Neural cell (in vitro differentiated cells): Measurements from ENCODE around the gene SMTNL2. TPM values are rescaled to one million over a fixed set of nuclear protein-coding genes. Genes with fewer than 3 reads are reported as not detected.
"Not testable (repeated sequence)": the region's sequence is repeated elsewhere in the genome, so short reads cannot be mapped to it uniquely, and the experiment has no call there.

Experiments
- H2AFZ ChIP-seq: fragments of 200-600, 300-800 bp; sonication (generic), shearing (Covaris generic); 2 replicates; pipeline ENCODE4 v1.6.0; 2014; ENCODE audit warnings: low read depth, mild to moderate bottlenecking, antibody characterized with exemption, low read length, moderate library complexity
- H3F3A ChIP-seq: fragments of 200-600 bp; shearing (Covaris generic); 2 replicates; pipeline ENCODE4 v1.6.1; 2016; ENCODE audit warnings: mild to moderate bottlenecking, moderate library complexity, mixed read lengths, antibody characterized with exemption, low read length; ENCODE audit not compliant: insufficient read depth, poor library complexity, severe bottlenecking
- H3K27ac ChIP-seq: fragments of 200-600, 300-800 bp; sonication (generic), shearing (Covaris generic); 2 replicates; pipeline ENCODE4 v1.5.1; 2014; ENCODE audit warnings: mild to moderate bottlenecking, low read length, moderate library complexity
- H3K27me3 ChIP-seq: fragments of 300-800, 200-600 bp; sonication (generic), shearing (Covaris generic); 2 replicates; pipeline ENCODE4 v1.6.0; 2014; ENCODE audit warnings: mild to moderate bottlenecking, low read depth, low read length, moderate library complexity; ENCODE audit not compliant: insufficient read depth
- H3K36me3 ChIP-seq: fragments of 300-800, 200-600 bp; sonication (generic), shearing (Covaris generic); 2 replicates; pipeline ENCODE4 v1.5.1; 2014; ENCODE audit warnings: mild to moderate bottlenecking, antibody characterized with exemption, low read length, moderate library complexity; ENCODE audit not compliant: insufficient read depth
- H3K4me2 ChIP-seq: fragments of 300-800, 200-600 bp; sonication (generic), shearing (Covaris generic); 2 replicates; pipeline ENCODE4 v1.6.0; 2014; ENCODE audit warnings: mild to moderate bottlenecking, low read length
- H3K4me3 ChIP-seq: fragments of 300-800, 200-600 bp; sonication (generic), shearing (Covaris generic); 2 replicates; pipeline ENCODE4 v1.5.1; 2014; ENCODE audit warnings: mild to moderate bottlenecking, low read length, moderate library complexity
- H3K79me2 ChIP-seq: fragments of 200-600 bp; shearing (Covaris generic); replicated peaks from 2 replicates; pipeline ENCODE4 v1.6.0; 2014; ENCODE audit warnings: mild to moderate bottlenecking, low read length, moderate library complexity; ENCODE audit not compliant: insufficient read depth
- H3K9ac ChIP-seq: fragments of 300-800, 200-600 bp; sonication (generic), shearing (Covaris generic); 2 replicates; pipeline ENCODE4 v1.6.1; 2016; ENCODE audit warnings: mild to moderate bottlenecking, low read length, mixed read lengths
- H3K9me2 ChIP-seq: fragments of 200-600 bp; shearing (Covaris generic); 2 replicates; pipeline ENCODE4 v1.6.1; 2016; ENCODE audit warnings: mild to moderate bottlenecking, low read length, mixed read lengths; ENCODE audit not compliant: insufficient read depth
- H3K9me3 ChIP-seq: fragments of 200-600, 300-800 bp; sonication (generic), shearing (Covaris generic); 2 replicates; pipeline ENCODE4 v1.6.1; 2016; ENCODE audit warnings: mild to moderate bottlenecking, mixed run types, low read length, moderate library complexity, mixed read lengths
- H4K20me1 ChIP-seq: fragments of 200-600 bp; shearing (Covaris generic); 2 replicates; pipeline ENCODE4 v1.6.1; 2016; ENCODE audit warnings: mild to moderate bottlenecking, mixed run types; ENCODE audit not compliant: insufficient read depth
- CTCF ChIP-seq: fragments of 450-650 bp; IDR thresholded peaks from 2 replicates; pipeline ENCODE4 v1.5.1; 2014; ENCODE audit warnings: antibody characterized with exemption, mild to moderate bottlenecking, moderate library complexity; ENCODE audit not compliant: poor library complexity, severe bottlenecking
- EP300 ChIP-seq: fragments of 450-650 bp; conservative IDR thresholded peaks from 2 replicates; pipeline ENCODE4 v1.6.1; 2014; ENCODE audit warnings: antibody characterized with exemption, mild to moderate bottlenecking, moderate library complexity; ENCODE audit not compliant: poor library complexity, severe bottlenecking
- EZH2 ChIP-seq: fragments of 200-600, 300-800 bp; shearing (Covaris generic), sonication (generic); IDR thresholded peaks from 2 replicates; pipeline ENCODE4 v1.6.1; 2014; ENCODE audit warnings: antibody characterized with exemption, low read length, borderline replicate concordance, mild to moderate bottlenecking; ENCODE audit not compliant: insufficient read depth, poor library complexity, severe bottlenecking
- MXI1 ChIP-seq: fragments of 450-650 bp; conservative IDR thresholded peaks from 2 replicates; pipeline ENCODE4 v1.6.1; 2014; ENCODE audit warnings: antibody characterized with exemption, mild to moderate bottlenecking; ENCODE audit not compliant: poor library complexity, severe bottlenecking
- POLR2AphosphoS5 ChIP-seq: IDR thresholded peaks from 2 replicates; pipeline ENCODE4 v1.6.1; 2012
- RAD21 ChIP-seq: fragments of 450-650 bp; conservative IDR thresholded peaks from 2 replicates; pipeline ENCODE4 v1.6.1; 2014; ENCODE audit warnings: antibody characterized with exemption, mild to moderate bottlenecking, moderate library complexity
- SMC3 ChIP-seq: fragments of 450-650 bp; conservative IDR thresholded peaks from 2 replicates; pipeline ENCODE4 v1.6.1; 2014; ENCODE audit warnings: antibody characterized with exemption, mild to moderate bottlenecking, moderate library complexity; ENCODE audit not compliant: poor library complexity
- TAF1 ChIP-seq: IDR thresholded peaks from 2 replicates; pipeline ENCODE4 v1.6.1; 2012; ENCODE audit warnings: low read depth
- polyA plus RNA-seq: library from polyadenylated mRNA; depleted of rRNA; stranded (reverse); fragments of >200 nt; gene quantifications from 2 replicates; pipeline ENCODE4 v1.2.3, GENCODE V29; 2014
- TF ChIP-seq, protein P1 (sequence below): IDR thresholded peaks from 2 replicates; pipeline ENCODE4 v1.6.1; 2012; ENCODE audit warnings: borderline replicate concordance

The SMTNL2 gene
- polyA plus RNA-seq, 1 donor from 2014 or later = 0.81 TPM

DNA sequence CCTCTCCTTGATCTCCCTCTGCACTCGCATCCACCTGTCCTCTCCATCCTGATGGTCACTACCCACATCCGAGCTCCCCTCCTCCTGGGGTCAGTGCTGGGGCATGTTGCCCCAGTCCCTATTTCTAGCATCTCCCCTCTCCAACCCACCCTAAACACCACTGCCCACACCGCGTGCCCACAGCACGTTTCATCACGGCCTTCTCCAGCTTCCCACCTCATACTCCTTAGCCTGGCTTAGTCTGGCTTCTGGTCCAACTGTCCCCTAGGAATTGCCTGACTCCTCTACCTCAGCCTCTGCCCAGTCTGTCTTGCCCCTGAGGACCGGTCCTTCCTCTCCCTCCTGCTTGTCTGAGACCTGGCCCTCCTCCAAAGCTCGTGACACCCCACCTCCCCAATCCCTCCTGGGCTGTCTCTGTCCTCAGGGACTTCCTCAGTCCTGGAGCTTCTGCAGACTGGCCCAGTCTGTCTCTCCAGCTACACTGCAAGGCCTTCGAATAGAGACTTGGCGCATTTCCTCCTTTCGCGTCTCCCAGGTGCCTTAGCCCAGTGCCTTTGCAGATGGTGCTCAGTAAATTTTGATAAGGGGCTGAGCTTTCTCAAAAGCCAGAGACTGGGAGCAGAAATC is 52.3 kb downstream of the SMTNL2 start:
- Histone ChIP-seq H4K20me1 (no peaks in the 10 kb centered on the region), H3K27ac (no peak overlapping the region), H3K79me2 (no peaks in the 10 kb centered on the region), H3K36me3 (no peaks in the 10 kb centered on the region), H3F3A (no peaks in the 10 kb centered on the region), H3K9ac (no peak overlapping the region), H3K4me3 (no peak overlapping the region), H3K4me2 (no peak overlapping the region), H3K9me2 (no peaks in the 10 kb centered on the region), H3K27me3 (peaks cover 32% of the 10 kb centered on the region), H2AFZ (no peak overlapping the region), H3K9me3 (no peaks in the 10 kb centered on the region)
- TF ChIP-seq, protein P1, sequence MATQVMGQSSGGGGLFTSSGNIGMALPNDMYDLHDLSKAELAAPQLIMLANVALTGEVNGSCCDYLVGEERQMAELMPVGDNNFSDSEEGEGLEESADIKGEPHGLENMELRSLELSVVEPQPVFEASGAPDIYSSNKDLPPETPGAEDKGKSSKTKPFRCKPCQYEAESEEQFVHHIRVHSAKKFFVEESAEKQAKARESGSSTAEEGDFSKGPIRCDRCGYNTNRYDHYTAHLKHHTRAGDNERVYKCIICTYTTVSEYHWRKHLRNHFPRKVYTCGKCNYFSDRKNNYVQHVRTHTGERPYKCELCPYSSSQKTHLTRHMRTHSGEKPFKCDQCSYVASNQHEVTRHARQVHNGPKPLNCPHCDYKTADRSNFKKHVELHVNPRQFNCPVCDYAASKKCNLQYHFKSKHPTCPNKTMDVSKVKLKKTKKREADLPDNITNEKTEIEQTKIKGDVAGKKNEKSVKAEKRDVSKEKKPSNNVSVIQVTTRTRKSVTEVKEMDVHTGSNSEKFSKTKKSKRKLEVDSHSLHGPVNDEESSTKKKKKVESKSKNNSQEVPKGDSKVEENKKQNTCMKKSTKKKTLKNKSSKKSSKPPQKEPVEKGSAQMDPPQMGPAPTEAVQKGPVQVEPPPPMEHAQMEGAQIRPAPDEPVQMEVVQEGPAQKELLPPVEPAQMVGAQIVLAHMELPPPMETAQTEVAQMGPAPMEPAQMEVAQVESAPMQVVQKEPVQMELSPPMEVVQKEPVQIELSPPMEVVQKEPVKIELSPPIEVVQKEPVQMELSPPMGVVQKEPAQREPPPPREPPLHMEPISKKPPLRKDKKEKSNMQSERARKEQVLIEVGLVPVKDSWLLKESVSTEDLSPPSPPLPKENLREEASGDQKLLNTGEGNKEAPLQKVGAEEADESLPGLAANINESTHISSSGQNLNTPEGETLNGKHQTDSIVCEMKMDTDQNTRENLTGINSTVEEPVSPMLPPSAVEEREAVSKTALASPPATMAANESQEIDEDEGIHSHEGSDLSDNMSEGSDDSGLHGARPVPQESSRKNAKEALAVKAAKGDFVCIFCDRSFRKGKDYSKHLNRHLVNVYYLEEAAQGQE = no peak
- TF ChIP-seq MXI1 (no peak), TAF1 (no peak), CTCF (no peak), EZH2 (no peak), POLR2AphosphoS5 (no peak), RAD21 (no peak), EP300 (no peak), SMC3 (no peak)

DNA sequence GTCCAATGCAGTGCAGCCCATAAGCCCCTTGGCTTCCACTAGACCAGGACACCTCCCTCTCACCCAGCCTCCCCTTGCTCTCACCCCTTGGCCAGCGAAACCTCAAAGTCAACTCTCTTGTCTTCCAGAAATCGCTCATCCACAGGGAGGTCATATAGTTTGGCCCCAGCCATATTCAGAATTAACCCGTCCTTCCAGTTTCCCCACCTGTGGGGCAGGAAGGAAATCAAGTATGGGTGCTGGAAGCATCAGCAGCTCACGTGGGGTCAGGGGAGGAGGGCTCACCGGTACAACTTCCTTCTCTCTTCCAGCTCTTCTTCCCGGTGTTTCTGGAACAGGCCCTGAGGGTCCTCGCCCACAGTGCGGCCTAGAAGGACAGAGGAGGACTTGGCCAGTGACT is 54.4 kb downstream of the SMTNL2 start:
- H3K27me3 ChIP-seq = peaks cover 51% of the 10 kb centered on the region
- not testable (repeated sequence) for H3K79me2 ChIP-seq, H3K9me3 ChIP-seq, H3K4me2 ChIP-seq, H2AFZ ChIP-seq, H3K9ac ChIP-seq, H4K20me1 ChIP-seq, H3F3A ChIP-seq, H3K36me3 ChIP-seq, H3K4me3 ChIP-seq, H3K9me2 ChIP-seq, H3K27ac ChIP-seq
